Panc1 (cell line): ENCODE measurements around the gene MAGI1.

ENCODE experiments used
- CTCF ChIP-seq: fragments of 450-650 bp; IDR thresholded peaks from 2 replicates; pipeline ENCODE4 v1.5.1; 2017; ENCODE audit warnings: mild to moderate bottlenecking
- POLR2AphosphoS5 ChIP-seq: IDR thresholded peaks from 2 replicates; pipeline ENCODE4 v1.6.1; 2012; ENCODE audit warnings: mild to moderate bottlenecking, low read depth, low read length, moderate library complexity
- REST ChIP-seq, 2 experiments: IDR thresholded peaks; 2 replicates each; pipeline ENCODE4 v1.6.1; 2011 to 2012; ENCODE audit warnings: low read depth in 2 of 2, control low read depth in 1 of 2, low read length in 1 of 2, mild to moderate bottlenecking in 1 of 2, moderate library complexity in 1 of 2; ENCODE audit not compliant: insufficient read depth in 1 of 2
- SIN3A ChIP-seq: IDR thresholded peaks from 2 replicates; pipeline ENCODE4 v1.6.1; 2012; ENCODE audit warnings: low read depth, mild to moderate bottlenecking, low read length, moderate library complexity, borderline replicate concordance; ENCODE audit not compliant: insufficient read depth
- TCF7L2 ChIP-seq: IDR thresholded peaks from 2 replicates; pipeline ENCODE4 v1.6.1; 2011; ENCODE audit warnings: mild to moderate bottlenecking, low read depth, low read length, inconsistent platforms

- TF ChIP-seq CTCF, result no peak
- no peak for TF ChIP-seq POLR2AphosphoS5
- no peak for TF ChIP-seq TCF7L2
- no peak for TF ChIP-seq SIN3A
- TF ChIP-seq REST (IDR thresholded peaks at IDR 0.05; ENCODE audit: insufficient read depth in 1 of 2, low read depth in 2 of 2, low read length in 1 of 2), result no peak
Observed at GRCh38 chr3:65733459-65733858, 305.3 kb downstream of the MAGI1 start.
